SK-N-MC (cell line): ENCODE data around the gene INSIG1.

Experiments used
- DNase-seq: peaks from one replicate; pipeline ENCODE4 v3.0.0-alpha.2; 2011; ENCODE audit warnings: low read depth, low spot score
- H3K27ac ChIP-seq: fragments of 200-600 bp; sonication (generic); 2 replicates; pipeline ENCODE4 v1.5.1; 2016; ENCODE audit warnings: mixed run types
- H3K36me3 ChIP-seq: fragments of 200-600 bp; sonication (generic); 2 replicates; pipeline ENCODE4 v1.6.1; 2017; ENCODE audit warnings: antibody characterized with exemption, low read length, mixed read lengths; ENCODE audit not compliant: insufficient read depth
- H3K4me3 ChIP-seq: fragments of 200-600 bp; sonication (generic); 2 replicates; pipeline ENCODE4 v1.5.1; 2016
- H3K9ac ChIP-seq: fragments of 200-600 bp; sonication (generic); 2 replicates; pipeline ENCODE4 v1.8.0; 2017; ENCODE audit warnings: mixed run types, mixed read lengths; ENCODE audit not compliant: insufficient read length
- H3K9me3 ChIP-seq: fragments of 200-600 bp; sonication (generic); 2 replicates; pipeline ENCODE4 v1.6.1; 2017; ENCODE audit warnings: low read depth, mild to moderate bottlenecking, antibody characterized with exemption, low read length, moderate library complexity, mixed read lengths
- EZH2 ChIP-seq: fragments of 200-600 bp; sonication (generic); IDR thresholded peaks from one replicate; pipeline ENCODE4 v1.6.1; 2017; ENCODE audit warnings: antibody characterized with exemption
- FOXP2 ChIP-seq: optimal IDR thresholded peaks from 2 replicates; pipeline ENCODE3; 2011; ENCODE audit warnings: mild to moderate bottlenecking, moderate library complexity; ENCODE audit not compliant: insufficient read depth; ENCODE audit errors: extremely low read length, control extremely low read depth
- POLR2AphosphoS5 ChIP-seq: IDR thresholded peaks from 2 replicates; pipeline ENCODE4 v1.6.1; 2012; ENCODE audit warnings: mild to moderate bottlenecking, low read depth, low read length, borderline replicate concordance

The INSIG1 gene

GRCh38 chr7:155263051-155263450 is 34.6 kb upstream of the INSIG1 start:
- H3K36me3 ChIP-seq: no peaks in the 10 kb centered on the region
- TF ChIP-seq FOXP2 (no peak), POLR2AphosphoS5 (no peak), EZH2 (no peak)
- DNase-seq: no peak
- H3K27ac ChIP-seq: no peak overlapping the region
- H3K9me3 ChIP-seq: no peaks in the 10 kb centered on the region
- no peak overlapping the region for H3K4me3 ChIP-seq
- H3K9ac ChIP-seq: no peak overlapping the region

DNA sequence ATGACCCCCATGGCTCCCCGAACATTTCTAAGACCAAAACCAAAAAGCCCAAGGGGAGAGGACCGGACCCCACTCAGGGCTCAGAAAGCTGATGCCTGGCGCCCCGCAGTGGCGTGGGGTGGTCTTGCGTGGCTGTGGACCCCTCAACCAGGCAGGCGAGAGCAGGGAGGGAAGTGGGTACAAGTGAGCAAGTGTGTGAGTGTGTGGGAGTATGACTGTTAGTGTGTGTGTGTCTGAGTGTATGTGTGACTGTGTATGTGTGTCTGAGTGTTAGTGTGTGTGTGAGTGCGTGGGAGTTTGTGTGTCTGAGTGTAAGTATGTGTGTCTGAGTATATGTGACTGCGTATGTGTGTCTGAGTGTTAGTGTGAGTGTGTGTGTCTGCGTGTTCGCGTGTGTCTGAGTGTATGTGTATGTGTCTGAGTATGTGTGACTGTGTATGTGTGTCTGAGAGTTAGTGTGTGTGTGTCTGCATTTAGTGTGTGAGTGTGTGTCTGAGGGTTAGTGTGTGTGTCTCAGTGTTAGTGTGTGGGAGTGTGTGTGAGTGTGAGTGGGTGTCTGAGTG is 34.0 kb upstream of the INSIG1 start:
- no peaks in the 10 kb centered on the region for H3K36me3 ChIP-seq
- DNase-seq: no peak
- H3K4me3 ChIP-seq: no peak overlapping the region
- no peak overlapping the region for H3K27ac ChIP-seq
- no peak overlapping the region for H3K9ac ChIP-seq
- H3K9me3 ChIP-seq: no peaks in the 10 kb centered on the region
- TF ChIP-seq EZH2: no peak
- no peak for TF ChIP-seq POLR2AphosphoS5
- no peak for TF ChIP-seq FOXP2

- Histone ChIP-seq H3K9me3 (no peaks in the 10 kb centered on the region), H3K4me3 (no peak overlapping the region), H3K27ac (no peak overlapping the region), H3K9ac (no peak overlapping the region), H3K36me3 (no peaks in the 10 kb centered on the region)
- no peak for DNase-seq
- TF ChIP-seq POLR2AphosphoS5 (no peak), FOXP2 (no peak), EZH2 (no peak)
Measured at GRCh38 chr7:155265144-155265543, 32.5 kb upstream of the INSIG1 start.

GRCh38 chr7:155265961-155266360 is 31.7 kb upstream of the INSIG1 start:
- no peak overlapping the region for H3K4me3 ChIP-seq
- DNase-seq: no peak
- TF ChIP-seq FOXP2: no peak
- no peak for TF ChIP-seq EZH2
- no peak for TF ChIP-seq POLR2AphosphoS5
- H3K9ac ChIP-seq: no peak overlapping the region
- H3K9me3 ChIP-seq: no peaks in the 10 kb centered on the region
- no peak overlapping the region for H3K27ac ChIP-seq
- no peaks in the 10 kb centered on the region for H3K36me3 ChIP-seq

GRCh38 chr7:155266440-155266839 is 31.2 kb upstream of the INSIG1 start:
- no peaks in the 10 kb centered on the region for H3K9me3 ChIP-seq
- H3K36me3 ChIP-seq: no peaks in the 10 kb centered on the region
- H3K4me3 ChIP-seq: no peak overlapping the region
- no peak overlapping the region for H3K27ac ChIP-seq
- H3K9ac ChIP-seq: no peak overlapping the region
- TF ChIP-seq FOXP2: no peak
- TF ChIP-seq EZH2: no peak
- no peak for TF ChIP-seq POLR2AphosphoS5
- DNase-seq: no peak

DNA sequence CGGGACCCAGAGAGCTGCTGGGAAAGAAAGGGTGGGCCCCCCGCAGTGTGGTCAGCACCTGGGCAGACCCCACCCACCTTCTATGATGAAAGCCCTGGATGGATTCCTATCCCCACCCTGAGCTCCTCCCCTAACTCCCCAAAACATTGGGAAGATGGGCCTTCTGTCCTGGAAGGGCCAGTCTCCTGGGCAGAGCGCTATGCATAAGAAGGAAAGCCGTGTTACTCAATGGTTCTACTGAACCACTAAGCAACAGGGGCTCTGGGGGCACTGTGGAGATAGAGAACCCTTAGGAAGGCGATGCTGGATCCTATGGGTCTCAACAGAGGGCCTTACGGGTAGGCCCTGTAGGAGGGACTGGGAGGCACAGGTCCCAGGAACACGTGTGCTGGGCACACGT is 30.7 kb upstream of the INSIG1 start:
- Histone ChIP-seq H3K36me3 (no peaks in the 10 kb centered on the region), H3K4me3 (no peak overlapping the region), H3K27ac (no peak overlapping the region), H3K9me3 (no peaks in the 10 kb centered on the region), H3K9ac (no peak overlapping the region)
- TF ChIP-seq FOXP2: no peak
- no peak for TF ChIP-seq POLR2AphosphoS5
- no peak for TF ChIP-seq EZH2
- no peak for DNase-seq

- no peaks in the 10 kb centered on the region for H3K36me3 ChIP-seq
- TF ChIP-seq EZH2: no peak
- no peak for TF ChIP-seq FOXP2
- no peak for TF ChIP-seq POLR2AphosphoS5
- no peak overlapping the region for H3K9ac ChIP-seq
- DNase-seq: no peak
- no peak overlapping the region for H3K4me3 ChIP-seq
- H3K27ac ChIP-seq: no peak overlapping the region
- no peaks in the 10 kb centered on the region for H3K9me3 ChIP-seq
Measured at GRCh38 chr7:155267436-155267835, 30.2 kb upstream of the INSIG1 start.

- no peak for TF ChIP-seq EZH2
- Histone ChIP-seq H3K9ac (no peak overlapping the region), H3K36me3 (no peaks in the 10 kb centered on the region), H3K4me3 (no peak overlapping the region), H3K27ac (no peak overlapping the region), H3K9me3 (no peaks in the 10 kb centered on the region)
- no peak for DNase-seq
Measured at GRCh38 chr7:155268211-155268610, 29.5 kb upstream of the INSIG1 start.

- H3K27ac ChIP-seq: no peak overlapping the region
- TF ChIP-seq FOXP2: no peak
- no peak for TF ChIP-seq POLR2AphosphoS5
- TF ChIP-seq EZH2: no peak
- H3K9me3 ChIP-seq: no peaks in the 10 kb centered on the region
- no peaks in the 10 kb centered on the region for H3K36me3 ChIP-seq
- H3K9ac ChIP-seq: no peak overlapping the region
- no peak for DNase-seq
- no peak overlapping the region for H3K4me3 ChIP-seq
Measured at GRCh38 chr7:155268921-155269650, 28.6 kb upstream of the INSIG1 start.
